GM18867 (cell line): ENCODE results near the gene EPO.

Source experiments
- ATAC-seq: cut with Tn5 transposase; IDR thresholded peaks from one replicate; pipeline ENCODE4 v1.9.1; 2021; ENCODE audit warnings: mild to moderate bottlenecking, moderate library complexity; ENCODE audit not compliant: unreplicated experiment

EPO gene

DNA sequence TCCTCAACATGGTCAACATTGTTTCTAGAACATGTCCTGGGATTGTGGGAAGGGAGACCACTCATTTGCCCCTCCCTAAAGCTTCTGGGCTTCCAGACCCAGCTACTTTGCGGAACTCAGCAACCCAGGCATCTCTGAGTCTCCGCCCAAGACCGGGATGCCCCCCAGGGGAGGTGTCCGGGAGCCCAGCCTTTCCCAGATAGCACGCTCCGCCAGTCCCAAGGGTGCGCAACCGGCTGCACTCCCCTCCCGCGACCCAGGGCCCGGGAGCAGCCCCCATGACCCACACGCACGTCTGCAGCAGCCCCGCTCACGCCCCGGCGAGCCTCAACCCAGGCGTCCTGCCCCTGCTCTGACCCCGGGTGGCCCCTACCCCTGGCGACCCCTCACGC, at the start of gene EPO:
EPO (plus strand) TSS at position 190 of the 392 bp plus-strand sequence. CDS start 513 bp downstream, outside the sequence.
- ATAC-seq, result no peak

DNA sequence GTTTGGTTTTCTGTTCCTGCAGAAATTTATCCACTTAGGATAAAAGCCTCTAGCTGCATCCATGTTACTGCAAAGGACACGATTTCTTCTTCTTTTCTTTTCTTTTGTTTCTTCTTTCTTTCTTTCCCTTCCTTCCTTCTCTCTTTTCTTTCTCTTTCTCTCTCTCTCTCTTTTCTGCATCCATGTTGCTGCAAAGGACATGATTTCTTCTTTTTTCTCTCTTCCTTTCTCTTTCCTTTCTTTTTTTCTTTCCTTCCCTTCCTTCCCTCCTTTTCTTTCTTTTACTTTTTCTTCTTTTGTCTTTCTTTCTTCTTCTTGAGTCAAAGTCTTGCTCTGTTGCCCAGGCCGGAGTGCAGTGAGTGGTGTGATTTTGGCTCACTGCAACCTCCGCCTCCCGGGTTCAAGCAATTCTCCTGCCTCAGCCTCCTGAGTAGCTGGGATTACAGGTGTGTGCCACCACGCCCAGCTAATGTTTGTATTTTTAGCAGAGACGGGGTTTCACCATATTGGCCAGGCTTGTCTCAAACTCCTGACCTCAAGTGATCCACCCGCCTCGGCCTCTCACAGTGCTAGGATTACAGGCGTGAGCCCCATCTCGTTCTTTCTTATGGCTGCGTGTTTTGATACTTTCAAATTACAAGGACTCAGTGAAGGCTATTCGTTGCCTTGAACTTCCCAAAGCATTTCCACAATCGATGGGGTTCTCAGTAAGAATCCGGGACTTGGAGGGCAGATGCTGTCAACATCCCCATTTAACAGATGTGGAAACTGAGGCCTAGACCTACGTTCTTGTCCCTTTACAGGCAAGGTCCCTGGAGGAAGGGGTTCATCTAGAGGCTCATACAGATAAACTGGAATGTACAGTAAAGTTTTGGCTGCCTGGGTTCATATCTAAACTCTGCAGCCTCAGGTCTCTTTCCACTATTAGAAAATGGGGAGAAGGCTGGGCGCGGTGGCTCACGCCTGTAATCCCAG, 48.6 kb upstream of the EPO start:
- ATAC-seq, result no peak

DNA sequence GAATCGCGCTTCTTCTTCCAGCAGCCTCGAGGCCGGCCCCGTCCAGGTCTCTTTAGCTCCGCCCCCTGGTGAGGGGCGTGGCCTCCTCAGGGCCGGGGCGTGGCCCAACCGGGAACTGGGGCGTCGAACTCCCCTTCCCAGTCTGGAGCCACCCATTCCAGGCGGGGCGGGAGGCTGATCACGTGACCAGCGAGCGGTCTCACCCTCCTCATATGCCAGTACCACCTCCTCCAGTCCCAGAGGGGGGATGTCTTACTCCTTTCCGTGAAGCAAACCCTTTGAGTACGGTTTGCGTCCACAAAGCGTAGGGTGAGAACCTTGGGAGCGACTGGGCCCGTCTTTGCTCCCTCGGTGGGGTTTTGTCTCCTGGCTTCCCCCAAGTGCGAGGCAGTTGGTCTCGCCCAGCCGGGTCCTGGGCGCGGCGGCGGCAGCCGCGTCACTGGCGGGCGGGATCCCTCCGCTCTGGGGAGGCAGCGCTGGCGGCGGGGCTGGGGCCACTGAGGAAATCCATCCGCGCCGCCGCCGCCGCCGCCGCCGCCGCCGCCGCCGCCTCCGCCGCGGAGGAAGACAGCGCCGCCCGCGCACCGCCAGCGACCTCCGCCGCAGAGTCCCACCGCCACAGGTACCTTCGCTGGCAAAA, 46.8 kb upstream of the EPO start, which contains the start of gene GNB2:
GNB2 (plus strand) TSS at position 439 of the 640 bp plus-strand sequence. CDS start 2,526 bp downstream, outside the sequence.
- ATAC-seq, result peak; percentile 61

DNA sequence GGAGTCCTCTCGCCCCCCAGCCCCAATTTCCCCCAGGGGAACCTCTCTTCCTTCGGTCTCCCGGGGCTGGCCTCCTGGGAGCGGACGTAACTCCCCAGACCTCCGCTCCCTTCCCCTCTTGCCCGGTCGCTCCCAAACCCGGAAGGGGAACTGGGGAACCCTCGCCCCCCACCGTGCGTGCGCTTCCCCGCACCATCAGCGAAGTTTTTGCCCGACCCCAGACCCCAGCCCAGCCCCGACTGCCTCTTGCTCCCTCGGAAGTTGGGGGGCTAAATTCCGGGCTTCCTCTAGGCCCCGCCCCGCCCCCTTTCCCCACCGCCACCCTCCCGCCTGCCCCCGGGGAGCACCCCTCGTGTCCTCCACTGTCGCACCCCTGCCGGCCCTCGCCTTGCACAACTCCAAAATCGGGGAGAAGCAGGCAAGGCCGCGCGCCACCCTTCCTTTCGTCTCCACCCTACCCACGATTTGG, 46.3 kb upstream of the EPO start:
- peak; percentile 5 for ATAC-seq

DNA sequence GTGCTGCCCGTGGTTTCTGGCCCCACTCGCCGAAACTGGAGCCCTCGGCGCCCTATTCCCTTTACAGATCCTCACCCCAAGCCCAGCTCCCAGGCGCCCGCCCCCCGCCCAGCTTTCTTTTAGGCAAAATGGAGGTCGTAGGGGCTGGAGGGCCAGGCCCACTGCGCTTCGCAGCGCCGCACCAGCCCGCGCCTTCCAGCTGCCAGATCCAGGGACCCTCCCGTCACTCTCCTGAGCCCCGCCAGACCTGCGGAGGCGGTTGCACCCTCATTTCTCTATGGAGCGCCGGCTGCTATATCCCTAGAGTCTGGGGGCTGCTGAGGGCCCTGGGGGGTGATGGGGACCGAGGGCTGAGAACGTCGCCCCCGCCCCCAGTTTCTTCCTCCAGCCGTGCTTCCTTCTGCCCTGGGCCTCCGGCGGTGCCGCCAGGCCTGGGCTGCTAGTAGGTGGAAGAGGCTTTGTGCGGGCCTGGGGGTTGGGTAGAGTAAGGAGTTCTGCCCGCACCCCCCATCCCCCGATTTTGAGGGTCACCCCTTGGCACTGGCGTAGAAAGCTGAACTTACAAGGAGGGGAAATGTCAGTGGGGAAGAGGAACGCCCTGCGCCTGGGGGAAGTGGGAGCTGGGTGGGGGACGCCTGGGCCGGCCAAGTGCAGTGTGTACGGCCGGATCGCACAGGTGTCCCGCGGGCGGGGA, 45.7 kb upstream of the EPO start:
- ATAC-seq, result no peak

DNA sequence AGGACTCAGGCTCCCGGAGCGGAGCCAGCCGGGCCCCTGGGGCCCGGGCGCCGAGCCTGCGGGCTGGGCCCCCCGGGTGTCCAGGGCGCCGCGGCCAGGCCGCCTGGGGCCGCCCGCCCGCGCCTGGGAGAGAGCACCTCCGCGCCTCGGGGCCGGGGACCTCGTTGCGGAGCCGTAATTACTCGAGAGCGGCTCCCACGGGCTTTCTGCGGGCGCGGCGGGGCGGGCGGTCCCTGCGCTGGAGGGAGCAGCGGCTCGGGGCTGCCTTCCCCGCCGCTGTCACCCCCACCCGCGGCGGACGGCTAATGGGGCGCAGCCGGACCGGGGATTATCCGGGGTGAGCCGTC, 45.2 kb upstream of the EPO start:
- ATAC-seq, result no peak

DNA sequence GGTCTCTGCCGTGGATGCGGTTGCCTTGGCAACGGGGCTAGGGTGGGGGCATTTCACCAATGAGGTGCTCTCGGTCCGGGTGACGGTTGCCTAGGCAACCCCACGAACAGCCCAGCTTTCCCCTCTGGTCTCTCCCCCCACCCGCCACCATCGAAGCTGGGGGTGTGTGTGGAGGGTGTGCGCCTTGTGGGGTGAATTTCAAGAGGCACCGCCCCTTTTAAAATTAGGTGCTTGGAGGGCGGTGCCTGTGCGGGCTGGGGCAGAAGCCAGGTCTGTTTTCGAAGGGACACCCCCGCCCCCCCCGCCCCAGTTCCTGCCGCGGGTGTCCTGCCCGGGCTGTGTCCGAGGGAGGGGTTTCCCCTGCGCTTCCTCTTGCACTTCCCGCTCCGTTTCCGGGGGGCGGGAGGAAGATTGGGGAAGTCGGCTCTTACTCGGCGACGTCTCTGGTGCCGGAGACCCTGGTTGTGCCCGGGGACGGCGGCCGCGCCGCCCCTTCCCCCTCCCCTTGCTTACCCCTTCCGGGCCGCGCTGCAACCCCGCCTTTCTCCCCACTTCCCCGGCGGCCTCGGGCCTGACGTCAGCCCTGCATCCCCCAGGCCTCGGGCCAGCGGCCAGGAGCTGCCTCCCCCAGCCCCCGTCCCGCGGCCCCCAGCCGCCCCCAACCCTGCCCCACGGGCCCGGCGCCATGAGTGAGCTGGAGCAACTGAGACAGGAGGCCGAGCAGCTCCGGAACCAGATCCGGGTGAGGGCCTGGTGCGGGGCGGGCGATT, 44.5 kb upstream of the EPO start:
- ATAC-seq, result peak; percentile 33

DNA sequence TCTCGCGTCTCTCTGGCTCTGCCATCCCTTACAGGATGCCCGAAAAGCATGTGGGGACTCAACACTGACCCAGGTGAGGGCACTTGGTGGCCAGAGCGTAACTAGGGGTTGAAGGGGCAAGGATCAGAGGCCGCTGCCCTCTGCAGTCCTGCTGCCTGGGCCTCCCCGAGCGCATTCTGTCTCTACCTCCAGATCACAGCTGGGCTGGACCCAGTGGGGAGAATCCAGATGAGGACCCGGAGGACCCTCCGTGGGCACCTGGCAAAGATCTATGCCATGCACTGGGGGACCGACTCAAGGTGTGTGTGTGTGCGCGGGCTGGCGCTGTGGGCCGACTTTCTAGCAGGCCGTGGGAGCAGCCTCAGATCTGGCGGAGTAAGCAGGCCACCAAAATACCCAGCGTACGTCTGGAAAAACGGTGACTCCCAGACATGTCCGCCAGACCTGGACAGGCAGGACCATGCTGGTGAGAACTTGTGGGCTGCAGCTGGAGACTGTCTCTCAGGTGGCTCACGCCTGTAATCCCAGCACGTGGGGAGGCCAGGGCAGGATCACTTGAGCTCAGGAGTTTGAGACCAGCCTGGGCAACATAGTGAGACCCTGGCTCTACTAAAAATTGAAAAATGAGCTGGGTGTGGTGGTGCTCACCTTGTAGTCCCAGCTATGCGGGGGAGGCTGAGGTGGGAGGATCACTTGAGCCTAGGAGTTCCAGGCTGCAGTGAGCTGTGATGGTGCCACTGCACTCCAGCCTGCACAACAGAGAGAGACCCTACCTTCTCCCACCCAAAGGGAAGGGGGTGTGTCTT, 43.6 kb upstream of the EPO start:
- ATAC-seq, result no peak

DNA sequence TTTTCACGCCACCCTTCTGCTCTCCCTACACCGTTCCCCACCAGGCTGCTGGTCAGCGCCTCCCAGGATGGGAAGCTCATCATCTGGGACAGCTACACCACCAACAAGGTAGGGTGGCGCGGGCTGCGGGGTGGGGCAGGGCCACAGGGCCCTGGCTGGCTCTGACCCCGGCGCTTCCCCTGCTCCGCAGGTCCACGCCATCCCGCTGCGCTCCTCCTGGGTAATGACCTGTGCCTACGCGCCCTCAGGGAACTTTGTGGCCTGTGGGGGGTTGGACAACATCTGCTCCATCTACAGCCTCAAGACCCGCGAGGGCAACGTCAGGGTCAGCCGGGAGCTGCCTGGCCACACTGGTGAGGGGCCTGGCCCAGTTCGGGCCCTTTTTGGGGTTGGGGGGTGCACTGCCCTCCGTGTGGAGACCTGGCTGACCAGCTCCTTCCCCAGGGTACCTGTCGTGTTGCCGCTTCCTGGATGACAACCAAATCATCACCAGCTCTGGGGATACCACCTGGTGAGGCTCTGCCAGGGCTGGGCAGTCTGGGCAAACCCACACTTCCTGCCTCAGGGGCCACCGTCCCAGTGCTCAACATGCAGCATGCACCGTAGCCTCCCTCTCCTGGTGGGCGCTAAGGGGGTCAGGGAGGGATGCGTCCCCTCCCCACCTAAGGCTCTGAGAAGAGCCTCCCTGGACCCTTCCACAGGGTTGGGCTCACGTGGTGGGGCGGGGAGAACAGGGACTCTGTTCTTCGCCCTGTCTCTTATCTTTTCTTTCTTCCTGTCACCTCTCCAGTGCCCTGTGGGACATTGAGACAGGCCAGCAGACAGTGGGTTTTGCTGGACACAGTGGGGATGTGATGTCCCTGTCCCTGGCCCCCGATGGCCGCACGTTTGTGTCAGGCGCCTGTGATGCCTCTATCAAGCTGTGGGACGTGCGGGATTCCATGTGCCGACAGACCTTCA, 42.7 kb upstream of the EPO start:
- no peak for ATAC-seq

DNA sequence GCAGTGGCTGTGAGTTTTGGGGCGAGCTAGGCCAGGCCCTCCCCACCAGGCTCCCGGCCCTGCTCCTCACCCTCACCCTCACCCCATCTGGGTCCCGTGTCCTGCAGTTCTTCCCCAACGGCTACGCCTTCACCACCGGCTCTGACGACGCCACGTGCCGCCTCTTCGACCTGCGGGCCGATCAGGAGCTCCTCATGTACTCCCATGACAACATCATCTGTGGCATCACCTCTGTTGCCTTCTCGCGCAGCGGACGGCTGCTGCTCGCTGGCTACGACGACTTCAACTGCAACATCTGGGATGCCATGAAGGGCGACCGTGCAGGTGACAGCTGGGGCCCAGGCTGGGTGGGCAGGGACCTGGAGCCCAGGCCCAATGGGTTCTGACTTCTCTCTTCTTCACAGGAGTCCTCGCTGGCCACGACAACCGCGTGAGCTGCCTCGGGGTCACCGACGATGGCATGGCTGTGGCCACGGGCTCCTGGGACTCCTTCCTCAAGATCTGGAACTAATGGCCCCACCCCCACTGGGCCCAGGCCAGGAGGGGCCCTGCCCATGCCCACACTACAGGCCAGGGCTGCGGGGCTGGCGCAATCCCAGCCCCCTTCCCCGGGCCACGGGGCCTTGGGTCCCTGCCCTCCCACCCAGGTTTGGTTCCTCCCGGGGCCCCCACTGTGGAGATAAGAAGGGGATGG, 41.8 kb upstream of the EPO start:
- ATAC-seq, result no peak

DNA sequence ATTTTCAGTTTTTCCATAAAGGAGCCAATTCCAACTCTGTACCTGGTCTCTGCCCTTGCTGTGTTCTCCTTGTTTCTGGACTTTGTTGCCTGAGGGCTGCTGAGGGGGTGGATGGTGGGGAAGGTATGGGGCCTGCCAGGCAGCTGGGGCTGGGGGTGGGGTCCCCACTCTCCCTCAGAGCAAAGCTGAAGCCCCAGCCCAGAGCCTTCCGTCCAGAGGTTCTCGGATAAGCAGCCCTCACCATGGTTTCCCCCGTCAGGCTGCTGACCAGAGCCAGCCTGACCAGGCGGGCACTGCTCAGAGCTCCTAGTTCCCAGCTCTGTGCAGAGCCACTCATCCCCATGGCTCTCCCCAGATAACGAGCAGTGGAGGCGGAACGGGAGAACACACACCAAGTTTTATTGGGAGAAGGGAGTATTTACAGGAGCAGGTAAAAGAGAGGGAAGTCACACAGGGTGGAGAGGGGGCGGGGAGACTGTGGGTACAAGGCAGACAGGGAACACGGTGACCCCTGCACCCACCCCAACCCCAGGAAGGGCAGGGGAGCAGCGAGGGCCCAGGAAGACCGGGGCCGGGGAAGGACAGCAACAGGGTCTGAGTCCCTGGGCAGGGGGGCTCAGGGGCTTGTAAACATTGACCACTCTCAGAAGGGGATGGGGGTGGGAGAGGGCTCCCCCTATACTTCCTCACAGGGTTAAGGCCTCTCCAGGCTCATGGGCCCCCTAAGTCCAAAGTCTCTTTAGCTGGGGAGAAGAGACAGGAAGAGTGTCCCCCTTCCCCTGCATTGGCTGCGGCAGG, 40.9 kb upstream of the EPO start:
- no peak for ATAC-seq

DNA sequence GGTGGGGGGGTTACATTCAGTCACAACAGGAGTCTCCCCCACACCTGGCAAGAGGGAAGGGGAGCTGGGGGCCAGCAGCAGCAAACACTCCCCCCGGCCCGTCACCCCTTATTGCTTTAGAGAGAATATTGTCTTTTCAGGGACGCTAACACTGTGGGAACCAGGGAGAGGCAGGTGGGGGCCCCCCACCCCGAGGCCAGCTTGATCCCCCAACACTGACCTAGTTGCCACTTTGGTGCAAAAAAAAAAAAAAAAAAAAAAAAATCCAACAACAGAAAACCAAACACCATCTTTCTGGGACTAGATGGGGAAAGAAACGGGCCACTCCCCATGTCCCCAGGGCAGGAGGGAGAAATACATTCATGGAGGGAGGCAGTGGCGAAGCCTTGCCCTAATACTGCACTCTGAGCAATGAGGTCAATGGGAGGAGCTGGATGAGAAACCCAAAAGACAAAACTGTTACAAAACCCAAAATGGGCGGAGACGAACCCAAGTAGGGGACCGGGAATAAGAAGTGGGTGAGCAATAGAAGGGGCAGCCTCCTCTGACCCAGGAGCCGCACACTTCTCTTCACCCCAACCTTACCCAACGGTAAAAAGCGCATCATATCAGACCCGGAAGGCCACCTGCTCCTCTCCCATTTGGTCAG, 40.2 kb upstream of the EPO start:
- no peak for ATAC-seq

DNA sequence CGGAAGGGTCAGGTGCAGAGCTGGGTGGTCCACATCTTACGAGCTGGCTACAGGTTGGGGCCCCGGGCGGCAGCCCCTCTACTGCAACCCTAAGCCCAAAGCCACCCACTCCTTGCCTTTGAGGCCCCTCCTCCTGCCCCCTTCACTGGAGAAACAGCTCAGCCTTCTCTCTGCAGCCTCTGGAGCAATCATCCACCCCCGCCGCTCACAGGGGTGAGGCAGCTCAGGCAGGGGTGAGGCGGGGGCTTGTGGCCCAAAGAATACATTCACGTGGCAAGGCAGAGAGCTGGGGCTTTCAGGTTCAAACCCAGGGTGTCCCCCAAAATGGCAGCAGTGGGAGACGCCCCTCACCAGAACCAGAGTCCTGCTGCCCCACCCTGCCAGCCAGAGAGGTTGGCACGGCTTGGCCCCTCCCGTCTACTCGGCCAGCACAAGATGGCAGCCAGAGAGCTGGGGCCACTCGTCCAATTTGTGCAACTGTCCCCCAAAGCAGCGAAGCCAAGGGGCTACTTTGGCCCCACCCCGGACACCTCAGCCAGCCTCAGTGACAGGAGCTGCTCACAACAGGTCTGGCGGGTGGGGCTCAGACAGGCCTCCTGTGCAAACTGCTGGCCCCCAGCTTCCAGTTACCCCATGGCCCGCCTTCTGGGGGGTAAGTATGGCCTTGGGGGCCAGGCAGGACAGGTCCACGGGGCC, 39.5 kb upstream of the EPO start:
- no peak for ATAC-seq

DNA sequence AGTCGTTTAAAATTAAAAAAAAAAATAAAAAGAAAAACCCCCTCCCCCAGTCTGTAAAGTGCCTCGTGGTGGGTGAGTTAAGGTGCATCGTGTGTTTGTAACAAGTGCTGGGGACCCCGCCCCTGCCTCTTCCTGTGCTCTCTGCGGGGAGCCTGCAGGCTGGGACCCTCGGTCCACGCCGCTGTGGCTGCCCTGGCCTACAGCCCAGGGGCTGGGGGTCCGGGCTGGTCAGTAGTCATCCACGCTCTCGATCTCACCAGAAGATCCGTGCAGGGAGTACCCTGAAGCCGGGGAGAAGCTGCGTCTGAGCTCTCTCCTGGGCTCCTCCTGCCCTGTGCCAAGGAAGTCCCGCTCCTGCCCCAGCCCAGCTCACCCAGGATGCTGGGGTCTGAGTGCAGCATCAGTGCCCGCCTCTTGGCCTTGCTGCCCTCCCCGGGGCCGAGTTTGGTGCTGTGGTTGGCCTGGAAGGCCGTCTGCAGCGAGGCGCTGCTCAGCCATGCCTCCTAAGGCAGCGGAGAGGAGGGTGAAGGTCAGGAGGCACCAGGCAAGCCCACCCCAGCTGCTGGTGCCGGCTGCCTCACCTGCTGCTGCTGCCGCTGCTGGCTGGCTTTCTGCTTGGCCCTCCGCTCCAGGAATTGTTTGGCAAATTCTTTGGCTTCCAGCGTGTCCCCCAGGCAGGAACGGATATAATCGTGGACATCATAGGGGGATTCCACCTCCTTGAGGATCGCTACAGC, 38.6 kb upstream of the EPO start:
- ATAC-seq, result no peak

DNA sequence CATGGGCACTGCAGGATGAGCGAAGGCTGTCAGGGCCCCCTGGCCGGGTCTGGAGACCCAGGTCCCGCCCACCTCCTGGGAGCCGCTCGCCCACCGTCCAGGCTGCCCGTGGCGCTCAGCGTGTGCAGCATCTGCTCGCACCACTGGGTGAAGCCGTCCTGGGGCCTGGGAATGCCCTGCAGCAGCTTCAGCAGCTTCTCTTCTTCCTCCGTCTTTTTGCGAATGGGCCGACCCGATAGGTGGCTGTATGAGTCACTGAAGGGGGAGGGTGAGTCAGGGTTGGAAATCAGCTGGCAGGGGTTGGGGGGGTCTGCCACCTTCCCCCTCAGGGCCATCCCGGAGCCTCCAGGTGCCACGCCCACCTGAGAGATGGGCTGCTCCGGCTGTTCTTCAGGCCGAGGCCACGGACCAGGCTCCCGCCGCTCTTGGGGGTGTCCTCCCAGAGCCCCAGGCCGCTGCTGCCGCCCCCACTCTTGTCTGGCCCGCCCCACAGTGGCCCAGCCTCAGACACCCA, 38.0 kb upstream of the EPO start:
- ATAC-seq, result no peak
